HG02588 (cell line): Measurements from ENCODE around the gene PCDHA2.
"Not testable (repeated sequence)": the region's sequence is repeated elsewhere in the genome, so short reads cannot be mapped to it uniquely, and the experiment has no call there.

Source experiments
- ATAC-seq: cut with Tn5 transposase; IDR thresholded peaks from one replicate; pipeline ENCODE4 v1.9.1; 2021; ENCODE audit warnings: mild to moderate bottlenecking, moderate library complexity; ENCODE audit not compliant: unreplicated experiment

The PCDHA2 gene

GRCh38 chr5:140794595-140795258, at the start of gene PCDHA2:
PCDHA2 (plus strand) TSS chr5:140794852.
- no peak for ATAC-seq

DNA sequence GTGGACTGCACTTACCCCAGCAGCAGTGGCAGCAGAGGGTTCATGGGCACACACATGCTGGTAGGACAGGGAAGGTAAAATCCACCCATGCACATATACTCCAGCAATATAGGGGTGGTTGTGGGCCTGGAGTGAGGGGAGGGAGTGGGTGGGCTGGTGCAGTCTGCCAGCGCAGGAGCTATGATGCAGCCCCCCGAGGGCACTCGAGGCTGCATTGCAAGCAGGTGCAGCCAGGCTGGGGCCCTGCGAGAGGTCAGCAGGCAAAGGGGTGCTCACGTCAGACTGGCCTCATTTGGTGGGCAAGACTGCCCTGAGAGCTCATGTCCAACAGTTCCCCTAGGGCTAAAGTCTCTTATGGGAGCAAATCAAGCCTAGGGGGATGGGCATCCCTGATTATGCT, 41.1 kb upstream of the PCDHA2 start:
- no peak for ATAC-seq

DNA sequence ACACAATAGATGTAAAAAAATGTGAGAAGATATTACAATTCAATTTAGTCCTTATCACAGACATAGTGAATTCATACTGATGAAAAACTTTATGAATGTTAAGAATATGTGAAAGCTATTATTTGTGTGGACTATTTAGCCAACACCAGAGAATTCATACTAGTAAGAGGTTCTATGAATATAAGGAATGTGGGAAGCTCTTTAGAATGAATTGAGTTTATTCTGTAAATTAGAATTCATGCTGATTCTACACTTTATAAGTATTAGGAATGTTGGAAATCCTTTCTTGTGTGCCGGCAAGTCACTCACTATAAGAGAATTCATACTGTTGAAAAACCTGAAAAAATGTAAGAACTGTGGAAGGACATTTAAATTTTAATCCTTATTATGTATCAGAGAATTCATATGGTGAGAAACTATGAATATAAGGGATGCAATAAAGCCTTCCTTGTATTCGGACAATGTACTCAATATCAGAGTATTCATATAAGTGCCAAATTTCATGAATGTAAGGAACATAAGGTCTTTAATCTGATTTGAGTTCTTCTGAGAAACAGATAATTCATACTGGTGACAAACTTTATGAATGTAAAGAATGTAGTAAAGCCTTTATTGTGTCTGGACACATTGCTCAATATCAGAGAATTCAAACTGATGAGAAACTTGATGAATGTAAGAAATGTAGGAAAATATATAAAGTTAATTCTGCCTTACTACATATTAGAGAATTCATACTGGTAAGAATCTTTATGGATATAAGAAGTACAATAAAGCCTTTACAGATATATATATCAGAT, 30.3 kb upstream of the PCDHA2 start:
- no peak for ATAC-seq

DNA sequence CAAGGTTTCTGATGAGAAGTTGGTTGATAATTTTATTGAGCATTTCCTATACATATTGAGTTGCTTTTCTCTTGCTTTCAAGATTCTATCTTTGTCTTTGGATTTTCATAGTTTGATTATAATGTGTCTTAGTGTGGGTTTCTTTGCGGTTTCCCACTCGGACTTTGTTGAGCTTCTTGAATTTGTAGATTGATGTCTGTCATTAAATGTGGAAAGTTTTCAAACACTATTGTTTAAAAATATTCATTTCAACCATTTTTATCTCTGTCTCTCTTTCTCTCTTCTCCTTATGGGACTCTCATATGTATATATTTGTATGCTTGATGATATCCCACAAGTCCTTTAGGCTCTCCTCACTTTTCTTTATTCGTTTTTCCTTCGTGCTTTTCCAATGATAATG, 27.2 kb upstream of the PCDHA2 start:
- no peak for ATAC-seq

DNA sequence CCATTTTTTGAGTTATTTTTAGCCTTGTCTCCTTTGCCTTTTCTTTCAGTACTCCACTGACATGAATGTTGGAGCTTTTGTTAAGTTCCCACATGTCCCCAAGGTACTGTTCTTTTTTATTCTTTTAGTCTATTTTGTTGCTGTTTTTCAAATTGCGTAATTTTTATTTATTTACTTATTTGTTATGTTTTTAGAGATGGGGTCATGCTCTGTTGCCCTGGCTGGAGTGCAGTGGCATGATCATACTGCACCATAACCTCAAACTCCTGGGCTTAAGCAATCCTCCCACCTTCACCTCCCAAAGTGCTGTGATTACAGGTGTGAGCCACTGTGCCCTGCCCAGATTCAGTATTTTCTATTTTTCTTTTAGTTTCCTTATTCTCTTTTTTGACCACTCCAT, 14.1 kb upstream of the PCDHA2 start:
- no peak for ATAC-seq

GRCh38 chr5:140785905-140786686, 8.6 kb upstream of the PCDHA2 start, which contains the start of gene PCDHA1:
PCDHA1 (plus strand) TSS chr5:140786140.
- ATAC-seq = no peak

- not testable (repeated sequence) for ATAC-seq
These were observed 7.2 kb upstream of the PCDHA2 start for GRCh38 chr5:140787422-140787821.

DNA sequence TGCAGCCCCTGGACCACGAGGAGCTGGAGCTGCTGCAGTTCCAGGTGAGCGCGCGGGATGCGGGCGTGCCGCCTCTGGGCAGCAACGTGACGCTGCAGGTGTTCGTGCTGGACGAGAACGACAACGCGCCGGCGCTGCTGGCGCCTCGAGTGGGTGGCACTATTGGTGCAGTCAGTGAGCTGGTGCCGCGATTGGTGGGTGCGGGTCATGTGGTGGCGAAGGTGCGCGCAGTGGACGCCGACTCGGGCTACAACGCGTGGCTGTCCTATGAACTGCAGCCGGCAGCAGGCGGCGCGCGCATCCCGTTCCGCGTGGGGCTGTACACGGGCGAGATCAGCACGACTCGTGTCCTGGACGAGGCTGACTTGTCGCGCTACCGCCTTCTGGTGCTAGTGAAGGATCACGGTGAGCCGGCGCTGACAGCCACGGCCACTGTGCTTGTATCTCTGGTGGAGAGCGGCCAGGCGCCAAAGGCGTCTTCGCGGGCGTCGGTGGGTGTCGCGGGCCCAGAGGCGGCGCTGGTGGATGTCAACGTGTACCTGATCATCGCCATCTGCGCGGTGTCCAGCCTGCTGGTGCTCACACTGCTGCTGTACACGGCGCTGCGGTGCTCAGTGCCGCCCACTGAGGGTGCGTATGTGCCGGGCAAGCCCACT, 6.7 kb upstream of the PCDHA2 start:
- not testable (repeated sequence) for ATAC-seq

GRCh38 chr5:140791089-140791488, 3.6 kb upstream of the PCDHA2 start:
- ATAC-seq = no peak

DNA sequence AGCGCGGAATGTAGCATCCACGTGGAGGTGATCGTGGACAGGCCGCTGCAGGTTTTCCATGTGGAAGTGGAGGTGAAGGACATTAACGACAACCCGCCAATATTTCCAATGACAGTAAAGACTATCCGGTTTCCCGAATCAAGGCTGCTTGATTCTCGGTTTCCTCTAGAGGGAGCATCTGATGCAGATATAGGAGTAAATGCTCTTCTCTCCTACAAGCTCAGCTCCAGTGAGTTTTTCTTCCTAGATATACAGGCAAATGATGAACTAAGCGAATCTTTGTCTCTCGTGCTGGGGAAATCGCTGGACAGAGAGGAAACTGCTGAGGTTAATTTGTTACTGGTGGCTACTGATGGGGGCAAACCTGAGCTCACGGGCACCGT, 598 bp downstream of the PCDHA2 start:
- no peak for ATAC-seq

DNA sequence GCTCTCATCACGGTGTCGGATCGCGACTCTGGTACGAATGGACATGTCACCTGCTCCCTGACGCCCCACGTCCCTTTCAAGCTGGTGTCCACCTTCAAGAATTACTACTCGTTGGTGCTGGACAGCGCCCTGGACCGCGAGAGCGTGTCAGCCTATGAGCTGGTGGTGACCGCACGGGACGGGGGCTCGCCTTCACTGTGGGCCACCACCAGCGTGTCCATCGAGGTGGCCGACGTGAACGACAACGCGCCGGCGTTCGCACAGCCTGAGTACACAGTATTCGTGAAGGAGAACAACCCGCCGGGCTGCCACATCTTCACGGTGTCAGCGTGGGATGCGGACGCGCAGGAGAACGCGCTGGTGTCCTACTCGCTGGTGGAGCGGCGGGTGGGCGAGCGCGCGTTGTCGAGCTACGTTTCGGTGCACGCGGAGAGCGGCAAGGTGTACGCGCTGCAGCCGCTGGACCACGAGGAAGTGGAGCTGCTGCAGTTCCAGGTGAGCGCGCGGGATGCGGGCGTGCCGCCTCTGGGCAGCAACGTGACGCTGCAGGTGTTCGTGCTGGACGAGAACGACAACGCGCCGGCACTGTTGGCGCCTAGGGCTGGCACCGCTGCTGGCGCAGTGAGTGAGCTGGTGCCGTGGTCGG, 1.5 kb downstream of the PCDHA2 start:
- not testable (repeated sequence) for ATAC-seq

- no peak for ATAC-seq
These were observed 2.1 kb downstream of the PCDHA2 start for GRCh38 chr5:140796718-140797095.

GRCh38 chr5:140800816-140801493, 6.3 kb downstream of the PCDHA2 start, which contains the start of gene PCDHA3:
PCDHA3 (plus strand) TSS chr5:140801057.
- ATAC-seq = no peak

- no peak for ATAC-seq
These were observed 6.8 kb downstream of the PCDHA2 start for GRCh38 chr5:140801494-140801841.

- not testable (repeated sequence) for ATAC-seq
These were observed 7.7 kb downstream of the PCDHA2 start for GRCh38 chr5:140802381-140802780.

DNA sequence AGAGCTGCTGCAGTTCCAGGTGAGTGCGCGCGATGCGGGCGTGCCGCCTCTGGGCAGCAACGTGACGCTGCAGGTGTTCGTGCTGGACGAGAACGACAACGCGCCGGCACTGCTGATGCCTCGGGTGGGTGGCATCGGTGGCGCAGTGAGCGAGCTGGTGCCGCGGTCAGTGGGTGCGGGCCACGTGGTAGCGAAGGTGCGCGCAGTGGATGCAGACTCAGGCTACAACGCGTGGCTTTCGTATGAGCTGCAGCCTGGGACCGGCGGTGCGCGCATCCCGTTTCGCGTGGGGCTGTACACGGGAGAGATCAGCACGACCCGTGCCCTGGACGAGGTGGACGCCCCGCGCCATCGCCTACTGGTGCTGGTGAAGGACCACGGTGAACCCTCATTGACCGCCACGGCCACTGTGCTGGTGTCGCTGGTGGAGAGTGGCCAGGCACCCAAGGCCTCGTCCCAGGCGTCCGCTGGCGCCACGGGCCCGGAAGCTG, 8.2 kb downstream of the PCDHA2 start:
- ATAC-seq = no peak

GRCh38 chr5:140806834-140807775, 12.5 kb downstream of the PCDHA2 start, which contains the start of gene PCDHA4:
PCDHA4 (plus strand) TSS chr5:140807068.
- no peak for ATAC-seq

DNA sequence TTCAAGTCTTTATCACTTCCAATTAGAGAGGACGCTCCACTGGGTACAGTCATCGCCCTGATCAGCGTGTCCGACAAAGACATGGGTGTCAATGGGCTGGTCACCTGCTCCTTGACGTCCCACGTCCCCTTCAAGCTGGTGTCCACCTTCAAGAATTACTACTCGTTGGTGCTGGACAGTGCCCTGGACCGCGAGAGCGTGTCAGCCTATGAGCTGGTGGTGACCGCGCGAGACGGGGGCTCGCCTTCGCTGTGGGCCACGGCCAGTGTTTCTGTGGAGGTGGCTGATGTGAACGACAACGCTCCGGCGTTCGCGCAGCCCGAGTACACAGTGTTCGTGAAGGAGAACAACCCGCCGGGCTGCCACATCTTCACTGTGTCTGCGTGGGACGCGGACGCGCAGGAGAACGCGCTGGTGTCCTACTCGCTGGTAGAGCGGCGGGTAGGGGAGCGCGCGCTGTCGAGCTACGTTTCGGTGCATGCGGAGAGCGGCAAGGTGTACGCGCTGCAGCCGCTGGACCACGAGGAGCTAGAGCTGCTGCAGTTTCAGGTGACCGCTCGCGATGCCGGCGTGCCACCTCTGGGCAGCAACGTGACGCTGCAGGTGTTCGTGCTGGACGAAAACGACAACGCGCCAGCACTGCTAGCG, 13.7 kb downstream of the PCDHA2 start:
- not testable (repeated sequence) for ATAC-seq
